Activated CD8-positive, alpha-beta memory T cell treated with anti-CD3 and anti-CD28 coated beads, Interleukin-2, amount 50 U/mL, for 48 hours (primary cell): ENCODE results near the gene XPR1.
"Not testable (repeated sequence)": the region's sequence is repeated elsewhere in the genome, so short reads cannot be mapped to it uniquely, and the experiment has no call there.

ENCODE experiments used
- DNase-seq: peaks from one replicate; pipeline ENCODE4 v3.0.0-alpha.2; 2020

XPR1 gene

GRCh38 chr1:180644526-180645192 lies 12.8 kb downstream of the XPR1 start:
- DNase-seq, result no peak

DNA sequence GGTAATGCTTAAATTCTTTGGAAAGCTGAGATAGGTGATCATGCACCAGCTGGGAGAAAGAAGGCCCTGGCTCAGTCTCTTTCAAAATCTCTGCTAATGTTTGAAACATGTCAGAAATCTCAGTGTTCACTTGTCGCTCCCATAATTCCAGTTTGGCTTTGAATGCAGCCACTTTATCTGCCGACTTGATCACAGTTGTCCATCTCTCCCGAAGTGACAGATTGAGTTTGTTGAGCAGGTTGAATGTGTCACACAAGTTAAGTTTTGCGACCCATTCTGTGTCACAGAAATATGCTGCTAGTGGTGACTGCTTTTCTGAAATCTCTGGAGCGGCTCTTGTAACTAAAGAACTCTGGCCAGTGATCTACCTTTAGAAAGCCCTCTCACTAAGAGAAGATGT lies 13.4 kb downstream of the XPR1 start:
- DNase-seq, result not testable (repeated sequence)

- no peak for DNase-seq
Observed at GRCh38 chr1:180646093-180646492, 14.3 kb downstream of the XPR1 start.

- DNase-seq, result no peak
Observed at GRCh38 chr1:180646547-180646946, 14.7 kb downstream of the XPR1 start.

GRCh38 chr1:180652792-180653191 lies 21.0 kb downstream of the XPR1 start:
- DNase-seq, result no peak

DNA sequence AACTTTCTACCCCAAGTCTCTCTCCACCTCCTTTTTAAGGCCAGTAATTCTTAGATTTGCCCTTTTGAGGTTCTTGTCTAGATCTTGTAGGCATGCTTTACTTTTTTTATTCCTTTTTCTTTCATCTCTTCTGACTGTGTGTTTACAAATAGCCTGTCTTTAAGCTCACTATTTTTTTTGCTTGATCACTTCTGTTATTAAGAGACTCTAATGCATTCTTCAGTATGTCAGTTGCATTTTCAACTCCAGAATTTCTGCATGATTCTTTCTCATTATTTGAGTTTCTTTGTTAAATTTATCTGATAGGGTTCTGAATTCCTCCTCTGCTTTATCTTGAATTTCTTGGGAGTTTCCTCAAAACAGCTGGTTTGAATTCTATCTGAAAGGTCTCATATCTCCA lies 30.9 kb downstream of the XPR1 start:
- DNase-seq, result no peak

DNA sequence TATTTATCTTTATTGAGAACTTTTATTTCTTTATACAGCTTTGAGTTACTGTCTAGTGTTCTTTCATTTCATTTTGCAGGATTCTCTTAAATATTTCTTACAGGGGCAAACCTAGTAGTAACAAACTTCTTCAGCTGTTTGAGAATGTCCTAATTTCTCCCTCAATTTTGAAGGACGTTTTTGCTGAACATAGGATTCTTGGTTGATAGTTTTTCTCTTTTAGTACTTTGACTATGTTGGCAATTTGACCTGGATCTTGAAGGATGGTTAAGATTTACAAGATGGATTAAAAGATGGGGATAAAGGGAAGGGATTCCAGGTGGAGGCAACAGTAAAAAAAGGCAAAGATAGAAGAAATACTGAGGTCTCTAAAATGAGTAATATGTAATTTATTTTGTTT lies 38.9 kb downstream of the XPR1 start:
- DNase-seq, result no peak

DNA sequence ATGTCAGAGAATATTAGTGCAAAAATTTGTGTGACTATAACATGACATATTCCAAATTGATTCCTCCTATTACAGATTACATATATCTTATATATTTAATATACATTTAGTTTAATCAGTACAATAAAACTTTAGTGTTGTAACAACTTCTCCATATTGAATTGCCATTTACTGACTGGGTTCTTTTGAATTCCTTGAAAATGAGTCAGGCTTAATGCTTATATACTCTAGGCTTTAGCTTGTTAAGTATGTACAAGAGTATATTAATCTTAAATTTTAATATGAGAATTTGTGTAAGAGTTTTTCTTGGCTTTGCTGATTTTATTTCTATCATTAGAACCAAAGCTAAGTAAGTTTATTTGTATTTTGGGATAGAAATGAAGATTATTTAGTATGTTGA lies 40.3 kb downstream of the XPR1 start:
- no peak for DNase-seq

GRCh38 chr1:180672505-180672904 lies 40.7 kb downstream of the XPR1 start:
- DNase-seq, result no peak

DNA sequence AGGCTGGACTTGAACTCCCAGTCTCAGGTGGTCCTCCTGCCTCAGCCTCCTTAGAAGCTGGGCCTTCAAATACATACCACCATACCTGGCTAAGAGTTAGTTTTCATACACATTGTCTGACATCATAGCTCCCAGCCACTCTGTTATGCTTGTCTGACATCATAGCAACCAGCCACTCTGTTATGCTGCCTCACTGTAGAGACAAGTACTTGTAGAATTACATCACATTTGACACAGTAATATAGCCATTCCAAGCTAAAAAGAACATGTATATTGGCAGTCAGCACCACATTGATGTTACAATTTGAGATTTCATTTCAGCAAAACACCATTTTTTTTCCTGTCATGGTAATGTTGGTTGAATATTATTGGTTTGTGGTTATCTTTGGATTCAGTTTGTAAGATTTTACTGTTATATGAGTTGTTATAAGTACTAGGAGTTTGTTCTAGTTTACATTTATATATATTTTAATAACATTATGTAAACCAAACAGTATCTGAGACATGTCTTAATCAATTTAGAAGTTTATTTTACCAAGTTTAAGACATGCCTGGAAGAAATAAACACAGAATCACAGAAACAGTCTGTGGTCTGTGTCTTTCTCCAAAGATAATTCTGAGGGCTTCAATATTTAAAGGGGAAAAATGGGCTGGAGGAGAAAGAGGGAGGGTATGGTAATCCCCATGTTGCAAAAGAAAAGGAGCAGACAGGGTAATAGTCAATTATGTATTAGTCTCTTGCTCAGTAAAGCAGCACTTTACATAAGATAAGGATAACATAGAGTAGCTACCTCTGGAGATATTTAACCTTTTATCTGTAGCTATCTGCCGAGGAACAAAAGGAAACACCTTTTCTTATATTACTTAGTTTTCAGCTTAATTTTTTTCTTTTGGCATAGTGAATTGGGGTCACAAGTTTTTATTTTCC lies 43.0 kb downstream of the XPR1 start:
- DNase-seq, result no peak

- DNase-seq, result no peak
Observed at GRCh38 chr1:180675586-180675985, 43.8 kb downstream of the XPR1 start.

GRCh38 chr1:180680558-180681144 lies 48.8 kb downstream of the XPR1 start:
- DNase-seq, result no peak

DNA sequence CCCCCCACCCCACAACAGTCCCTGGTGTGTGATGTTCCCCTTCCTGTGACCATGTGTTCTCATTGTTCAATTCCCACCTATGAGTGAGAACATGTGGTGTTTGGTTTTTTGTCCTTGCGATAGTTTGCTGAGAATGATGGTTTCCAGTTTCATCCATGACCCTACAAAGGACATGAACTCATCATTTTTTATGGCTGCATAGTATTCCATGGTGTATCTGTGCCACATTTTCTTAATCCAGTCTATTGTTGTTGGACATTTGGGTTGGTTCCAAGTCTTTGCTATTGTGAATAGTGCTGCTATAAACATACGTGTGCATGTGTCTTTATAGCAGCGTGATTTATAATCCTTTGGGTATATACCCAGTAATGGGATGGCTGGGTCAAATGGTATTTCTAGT lies 51.3 kb downstream of the XPR1 start:
- not testable (repeated sequence) for DNase-seq

GRCh38 chr1:180691322-180691913 lies 59.6 kb downstream of the XPR1 start:
- no peak for DNase-seq

GRCh38 chr1:180693564-180694244 lies 61.9 kb downstream of the XPR1 start:
- no peak for DNase-seq

DNA sequence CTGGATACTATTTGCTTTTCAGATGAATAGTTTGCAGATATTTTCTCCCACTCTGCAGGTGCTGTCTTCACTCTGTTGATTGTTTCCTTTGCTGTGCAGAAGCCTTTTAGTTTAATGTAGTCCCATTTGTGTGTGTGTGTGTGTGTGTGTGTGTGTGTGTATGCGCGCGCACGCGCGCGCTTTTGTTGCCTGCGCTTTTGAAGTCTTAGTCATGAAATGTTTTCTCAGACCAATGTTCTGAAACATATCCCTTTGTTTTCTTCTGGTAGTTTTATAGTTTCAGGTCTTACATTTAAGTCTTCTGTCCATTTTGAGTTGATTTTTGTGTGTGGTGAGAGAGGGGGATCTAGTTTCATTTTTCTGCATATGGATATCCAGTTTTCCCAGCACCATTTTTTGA lies 63.5 kb downstream of the XPR1 start:
- DNase-seq, result no peak

GRCh38 chr1:180696361-180696760 lies 64.5 kb downstream of the XPR1 start:
- DNase-seq, result no peak

- DNase-seq, result no peak
Observed at GRCh38 chr1:180698580-180698979, 66.8 kb downstream of the XPR1 start.

DNA sequence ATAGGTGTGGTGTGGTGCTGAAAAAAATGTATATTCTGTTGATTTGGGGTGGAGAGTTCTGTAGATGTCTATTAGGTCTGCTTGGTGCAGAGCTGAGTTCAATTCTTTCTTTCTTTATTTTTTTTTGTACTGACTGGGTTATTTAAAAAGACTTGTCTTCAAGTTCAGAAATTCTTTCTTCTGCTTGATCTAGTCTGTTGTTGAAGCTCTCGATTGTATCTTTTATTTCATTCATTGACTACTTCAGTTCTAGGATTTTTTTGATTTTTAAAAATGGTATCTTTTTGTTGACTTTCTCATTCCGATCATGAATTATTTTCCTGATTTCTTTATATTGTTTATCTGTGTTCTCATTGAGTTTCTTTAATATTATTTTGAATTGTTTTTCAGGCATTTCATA lies 70.6 kb downstream of the XPR1 start:
- DNase-seq, result not testable (repeated sequence)

- not testable (repeated sequence) for DNase-seq
Observed at GRCh38 chr1:180710746-180711145, 78.9 kb downstream of the XPR1 start.

- DNase-seq, result not testable (repeated sequence)
Observed at GRCh38 chr1:180711260-180711659, 79.4 kb downstream of the XPR1 start.

GRCh38 chr1:180720753-180721152 lies 88.9 kb downstream of the XPR1 start:
- DNase-seq, result no peak

- no peak for DNase-seq
Observed at GRCh38 chr1:180722586-180722985, 90.8 kb downstream of the XPR1 start.
